GM21723 (cell line): ENCODE data around the gene SYP.
"Not testable (repeated sequence)": the region's sequence is repeated elsewhere in the genome, so short reads cannot be mapped to it uniquely, and the experiment has no call there.

ENCODE experiments used
- ATAC-seq: cut with Tn5 transposase; IDR thresholded peaks from one replicate; pipeline ENCODE4 v1.9.1; 2021; ENCODE audit warnings: mild to moderate bottlenecking, moderate library complexity; ENCODE audit not compliant: unreplicated experiment

The SYP gene

DNA sequence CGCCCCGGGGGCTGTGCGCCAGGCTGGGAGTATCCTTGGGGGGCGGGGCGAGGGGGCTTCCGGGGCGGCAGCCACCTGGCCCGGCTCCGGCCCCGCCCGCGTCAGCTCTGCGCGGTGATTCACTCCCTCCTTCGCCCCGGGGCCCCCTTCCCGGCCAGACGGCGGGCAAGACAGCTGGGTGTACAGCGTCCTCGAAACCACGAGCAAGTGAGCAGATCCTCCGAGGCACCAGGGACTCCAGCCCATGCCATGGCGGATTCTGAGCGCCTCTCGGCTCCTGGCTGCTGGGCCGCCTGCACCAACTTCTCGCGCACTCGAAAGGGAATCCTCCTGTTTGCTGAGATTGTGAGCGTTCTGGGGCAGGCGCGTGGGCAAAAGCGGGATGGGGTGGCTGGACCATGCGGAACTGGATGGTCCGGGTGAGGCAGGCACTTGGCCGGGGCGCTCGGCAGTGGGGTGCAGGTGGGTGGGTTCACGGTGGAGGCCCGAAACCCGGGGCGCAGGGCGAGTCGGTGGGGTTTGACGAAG lies 28.2 kb downstream of the SYP start, which contains the start of gene PLP2:
TSS of gene PLP2 (plus strand) at position 147 of the 528 bp plus-strand sequence. CDS start at position 250, 103 bp downstream.
- peak; percentile 41 for ATAC-seq

DNA sequence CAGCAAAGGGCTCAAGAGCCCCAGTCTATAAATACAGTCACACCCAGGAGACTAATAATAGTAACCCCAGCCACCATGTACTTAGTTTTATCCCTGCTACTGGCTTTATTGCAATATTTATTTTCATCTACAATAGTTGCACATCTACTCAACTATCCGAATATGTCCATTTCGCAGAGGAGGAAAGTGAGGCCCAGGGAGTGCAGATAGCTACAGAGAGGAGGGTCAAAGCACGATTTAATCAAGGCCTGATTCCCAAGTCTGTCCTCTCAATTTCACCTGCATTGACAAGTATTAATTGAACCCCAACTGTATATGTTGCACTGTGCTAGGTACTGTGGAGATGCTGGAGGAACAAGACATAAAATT lies 32.3 kb downstream of the SYP start:
- no peak for ATAC-seq

DNA sequence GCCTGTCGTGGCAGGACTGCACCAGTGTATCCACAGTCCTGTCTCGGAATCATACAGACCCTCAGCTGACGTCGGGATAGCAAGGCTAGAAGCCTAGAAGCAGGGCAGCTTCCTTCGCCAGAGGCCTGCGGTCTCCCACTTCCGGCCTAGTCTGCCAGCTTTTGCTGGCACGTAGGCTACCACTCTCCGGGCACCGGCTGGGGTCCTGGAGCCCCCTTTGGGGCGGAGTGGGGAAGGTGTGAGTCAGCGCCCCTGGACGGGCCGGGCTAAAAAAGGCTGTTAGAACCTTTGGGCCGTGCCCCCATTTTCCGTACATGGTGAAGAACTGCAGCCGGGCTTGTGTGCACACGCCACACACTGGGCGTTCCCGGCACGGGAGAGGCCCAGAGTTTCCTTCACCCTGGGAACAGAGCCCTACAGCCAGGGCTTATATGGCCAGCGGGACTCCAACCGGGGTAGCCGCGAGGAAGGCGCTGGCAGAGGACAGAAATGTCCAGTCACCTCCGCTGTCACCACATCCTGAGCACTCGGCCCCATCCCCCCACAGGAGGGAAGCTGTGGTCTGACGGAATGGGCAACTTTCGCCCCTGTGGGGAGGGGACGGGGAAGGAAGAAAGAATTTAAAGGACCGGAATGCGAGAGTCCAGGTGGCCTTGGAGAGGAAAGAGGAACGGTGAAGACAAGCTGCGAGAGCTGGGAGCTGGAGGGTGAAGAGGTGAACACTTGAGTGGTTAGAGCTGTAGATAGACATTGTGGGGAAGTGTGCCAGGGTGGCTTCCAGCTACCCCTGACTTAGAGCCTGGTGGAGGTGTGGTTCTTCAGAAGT lies 32.9 kb downstream of the SYP start:
- ATAC-seq, result peak; percentile 11

DNA sequence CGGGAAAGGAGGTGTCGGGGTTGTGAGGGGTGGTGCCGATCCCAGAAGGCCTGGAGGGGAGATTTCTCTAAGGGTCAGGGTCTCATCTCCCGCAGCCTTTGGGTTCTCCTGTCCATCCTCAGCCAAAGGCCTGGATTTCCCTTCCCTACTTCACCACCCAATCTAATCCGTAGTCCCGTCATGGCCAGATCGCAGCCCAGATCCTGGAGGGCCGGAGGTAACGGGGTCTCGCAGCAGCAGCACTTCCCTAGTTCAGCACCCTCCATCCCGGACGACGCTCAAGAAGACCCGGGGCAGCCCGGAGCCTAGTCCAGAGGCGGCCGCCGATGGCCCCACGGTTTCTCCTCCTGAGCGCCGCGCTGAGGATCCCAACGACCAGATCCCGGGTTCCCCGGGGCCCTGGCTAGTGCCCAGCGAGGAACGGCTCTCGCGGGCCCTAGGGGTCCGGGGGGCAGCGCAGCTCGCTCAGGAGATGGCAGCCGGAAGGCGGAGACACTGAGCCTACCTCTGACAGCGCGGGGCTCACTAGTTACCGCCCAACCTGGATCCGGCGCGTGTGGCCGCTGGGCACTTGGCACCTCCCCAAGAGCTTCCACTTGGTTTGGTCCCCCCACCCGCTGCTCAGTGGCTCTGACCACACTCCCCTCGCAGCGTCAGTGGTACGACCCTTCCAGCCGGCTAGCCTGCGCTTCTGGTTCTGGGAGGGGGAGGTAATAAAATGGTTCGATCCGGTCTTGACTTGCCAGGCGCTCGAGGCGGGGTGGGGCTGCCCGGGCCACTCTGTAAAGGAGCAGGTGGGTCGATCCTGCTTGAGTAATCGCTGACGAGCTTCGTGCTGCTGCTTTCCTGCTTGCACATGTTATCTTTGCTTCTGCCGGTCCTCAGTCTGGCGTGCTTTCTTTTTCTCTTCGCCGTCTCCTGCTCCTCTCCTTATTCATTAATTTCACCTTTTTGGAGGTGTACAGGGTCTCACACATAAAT lies 33.8 kb downstream of the SYP start:
- ATAC-seq, result peak; percentile 35

DNA sequence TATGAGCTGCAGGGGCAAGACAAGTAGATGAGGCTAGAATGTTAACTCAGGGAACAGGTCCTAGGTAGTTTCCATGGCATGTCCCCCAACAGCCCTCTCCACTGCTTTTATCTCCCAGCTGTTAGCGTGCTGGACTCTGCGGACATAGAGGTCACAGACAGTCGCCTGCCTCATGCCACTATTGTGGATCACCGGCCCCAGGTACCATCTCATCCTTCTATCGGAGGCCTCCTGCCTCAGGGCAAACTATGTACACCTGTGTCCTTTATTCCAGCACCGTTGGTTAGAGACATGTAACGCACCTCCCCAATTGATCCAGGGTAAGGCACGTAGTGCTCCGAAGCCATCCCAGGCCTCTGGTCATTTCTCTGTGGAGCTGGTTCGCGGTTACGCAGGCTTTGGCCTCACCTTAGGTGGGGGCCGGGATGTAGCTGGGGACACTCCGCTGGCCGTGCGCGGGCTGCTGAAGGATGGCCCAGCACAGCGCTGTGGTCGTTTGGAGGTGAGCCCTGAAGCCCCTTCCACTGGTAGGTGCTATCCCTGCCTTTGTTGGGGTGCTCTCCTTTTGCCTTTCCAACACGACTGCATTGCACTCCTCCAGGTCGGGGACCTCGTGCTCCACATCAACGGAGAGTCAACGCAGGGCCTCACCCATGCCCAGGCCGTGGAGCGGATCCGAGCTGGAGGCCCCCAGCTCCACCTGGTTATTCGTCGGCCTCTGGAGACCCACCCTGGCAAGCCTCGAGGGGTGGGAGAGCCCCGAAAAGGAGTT lies 35.2 kb downstream of the SYP start:
- no peak for ATAC-seq

DNA sequence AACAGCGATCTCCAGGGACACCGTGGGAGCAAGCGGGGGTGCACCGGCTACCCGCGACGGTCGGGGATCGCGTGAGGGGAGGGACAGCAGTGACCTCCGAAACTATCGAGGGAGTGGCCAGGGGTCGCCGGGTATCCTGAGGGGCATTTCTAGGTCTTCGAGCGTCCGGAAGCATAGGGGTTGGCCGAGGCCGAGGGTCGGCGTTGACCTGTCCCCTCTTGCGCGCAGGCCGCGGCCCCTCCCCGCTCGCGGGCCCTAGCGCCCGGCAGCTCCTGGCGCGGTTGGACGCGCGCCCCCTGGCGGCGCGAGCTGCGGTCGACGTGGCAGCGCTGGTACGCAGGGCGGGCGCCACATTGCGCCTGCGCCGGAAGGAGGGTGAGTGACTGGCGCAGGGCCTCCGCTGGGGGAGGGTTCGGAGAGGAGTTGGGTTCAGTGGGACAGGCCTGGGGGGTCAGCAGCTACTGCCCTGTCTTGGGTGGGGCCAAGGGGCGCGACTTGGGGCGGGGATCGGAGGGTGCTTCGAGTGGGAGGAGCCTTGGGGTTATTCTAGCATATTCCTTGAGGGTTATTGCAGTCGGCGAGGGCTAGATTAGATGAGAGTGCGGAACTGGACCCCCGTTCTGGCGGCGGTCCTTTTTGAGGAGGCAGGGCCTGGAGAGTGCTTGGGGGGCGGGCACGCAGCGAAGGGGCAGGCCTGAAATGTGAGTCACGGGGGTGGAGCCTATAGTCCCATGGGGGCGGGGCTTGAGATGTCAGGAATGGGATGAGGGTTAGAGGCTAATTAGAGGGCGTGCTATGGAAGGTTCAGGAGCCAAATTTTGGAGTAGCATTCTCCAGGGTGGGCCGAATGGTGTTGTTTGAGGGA lies 36.2 kb downstream of the SYP start:
- peak; percentile 50 for ATAC-seq

DNA sequence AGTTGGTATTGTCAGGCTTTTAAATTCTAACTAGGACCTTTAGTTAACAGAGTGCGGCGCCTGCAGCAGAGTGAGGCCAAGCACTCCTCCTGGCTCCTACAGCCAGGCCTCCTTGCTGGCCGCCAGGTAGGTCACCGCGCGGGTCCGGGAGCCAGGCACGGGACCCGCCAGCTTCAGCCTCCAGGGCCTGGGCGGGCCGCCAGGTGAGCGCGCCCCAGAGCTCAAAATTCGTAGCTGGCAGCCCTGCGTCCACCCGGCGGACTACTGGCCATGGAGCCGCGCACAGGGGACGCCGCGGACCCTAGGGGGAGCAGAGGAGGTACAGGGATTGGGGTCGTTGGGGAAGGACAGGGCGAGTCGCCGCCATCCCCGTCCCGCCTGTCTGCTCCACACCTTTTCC lies 37.4 kb downstream of the SYP start, which contains the start of gene MAGIX:
TSS of gene MAGIX (plus strand) at position 139 of the 400 bp plus-strand sequence. CDS start at position 271, 132 bp downstream.
- ATAC-seq, result no peak

DNA sequence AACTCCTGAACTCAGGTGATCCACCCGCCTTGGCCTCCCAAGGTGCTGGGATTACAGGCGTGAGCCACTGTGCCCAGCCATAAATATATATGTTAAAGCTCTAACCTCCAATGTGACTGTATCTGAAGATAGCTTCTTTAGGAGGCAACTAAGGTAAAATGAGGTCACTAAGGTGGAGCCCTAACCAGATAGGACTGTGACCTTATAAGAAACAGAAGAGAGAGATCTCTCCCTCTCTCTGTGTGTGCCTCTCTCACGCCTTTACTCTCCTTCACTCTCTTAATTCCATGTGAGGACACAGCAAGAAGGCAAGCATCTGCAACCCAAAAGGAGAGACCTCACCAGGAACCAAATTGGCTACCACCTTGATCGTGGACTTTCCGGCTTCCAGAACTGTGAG lies 38.4 kb downstream of the SYP start:
- no peak for ATAC-seq

DNA sequence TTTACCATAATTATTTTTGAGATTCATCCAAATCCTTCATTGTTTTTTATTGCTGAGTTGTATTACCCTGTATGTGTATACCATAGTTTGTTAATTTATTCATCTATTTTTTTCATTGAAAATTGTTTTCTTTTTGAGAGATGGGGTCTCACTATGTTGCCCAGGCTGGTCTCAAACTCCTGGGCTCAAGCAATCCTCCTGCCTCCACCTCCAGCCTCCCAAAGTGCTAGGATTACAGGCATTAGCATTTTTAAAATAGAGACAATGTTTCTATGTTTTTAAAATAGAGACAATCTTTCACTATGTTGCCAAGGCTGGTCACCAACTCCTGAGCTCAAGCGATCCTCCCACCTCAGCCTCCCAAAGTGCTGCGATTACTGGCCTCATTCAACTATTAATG lies 39.1 kb downstream of the SYP start:
- no peak for ATAC-seq

DNA sequence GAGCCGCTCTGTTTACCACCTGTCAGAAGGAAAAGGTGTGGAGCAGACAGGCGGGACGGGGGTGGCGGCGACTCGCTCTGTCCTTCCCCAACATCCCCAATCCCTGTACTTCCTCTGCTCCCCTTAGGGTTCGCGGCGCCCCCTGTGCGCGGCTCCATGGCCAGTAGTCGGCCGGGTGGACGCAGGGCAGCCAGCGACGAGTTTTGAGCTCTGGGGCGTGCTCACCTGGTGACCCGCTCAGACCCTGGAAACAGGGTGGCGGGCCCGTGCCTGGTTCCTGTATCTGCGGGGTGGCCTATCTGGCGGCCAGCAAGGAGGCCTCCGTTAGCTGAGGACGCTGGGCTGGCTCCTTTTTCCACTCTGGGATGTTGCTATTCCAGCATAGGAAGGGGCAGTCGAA lies 42.8 kb downstream of the SYP start:
- no peak for ATAC-seq

DNA sequence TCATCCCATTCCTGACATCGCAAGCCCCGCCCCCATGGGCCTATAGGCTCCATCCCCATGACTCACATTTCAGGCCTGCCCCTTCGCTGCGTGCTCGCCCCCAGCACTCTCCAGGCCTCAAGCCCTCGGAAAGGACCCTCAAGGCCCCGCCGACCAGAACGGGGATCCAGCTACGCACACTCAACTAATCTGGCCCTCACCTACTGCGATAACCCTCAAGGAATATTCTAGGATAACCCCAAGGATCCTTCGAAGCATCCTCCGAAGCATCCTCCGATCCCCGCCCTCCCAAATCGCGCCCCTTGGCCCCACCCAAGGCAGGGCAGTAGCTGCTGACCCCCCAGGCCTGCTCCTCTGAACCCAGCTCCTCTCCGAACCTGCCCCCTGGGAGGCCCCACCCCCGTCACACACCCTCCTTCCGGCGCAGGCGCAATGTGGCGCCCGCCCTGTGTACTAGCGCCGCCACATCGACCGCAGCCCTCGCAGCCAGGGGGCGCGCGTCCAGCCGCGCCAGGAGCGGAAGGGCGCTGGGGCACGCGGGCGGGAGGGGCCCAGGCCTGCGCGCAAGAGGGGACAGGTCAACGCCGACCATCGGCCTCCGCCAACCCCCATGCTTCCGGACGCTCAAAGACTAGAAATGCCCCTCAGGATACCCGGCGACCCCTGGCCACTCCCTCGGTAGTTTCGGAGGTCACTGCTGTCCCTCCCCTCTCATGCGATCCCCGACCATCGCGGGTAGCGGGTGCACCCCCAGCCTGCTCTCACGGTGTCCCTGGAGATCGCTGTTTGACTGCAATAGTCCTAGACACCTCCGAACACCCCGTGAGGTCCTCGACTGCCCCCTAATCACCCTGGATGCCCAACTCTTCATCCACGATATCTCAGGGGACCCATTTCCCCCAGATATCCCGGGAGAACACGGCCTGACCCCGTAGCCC lies 43.8 kb downstream of the SYP start:
- ATAC-seq, result peak; percentile 82

DNA sequence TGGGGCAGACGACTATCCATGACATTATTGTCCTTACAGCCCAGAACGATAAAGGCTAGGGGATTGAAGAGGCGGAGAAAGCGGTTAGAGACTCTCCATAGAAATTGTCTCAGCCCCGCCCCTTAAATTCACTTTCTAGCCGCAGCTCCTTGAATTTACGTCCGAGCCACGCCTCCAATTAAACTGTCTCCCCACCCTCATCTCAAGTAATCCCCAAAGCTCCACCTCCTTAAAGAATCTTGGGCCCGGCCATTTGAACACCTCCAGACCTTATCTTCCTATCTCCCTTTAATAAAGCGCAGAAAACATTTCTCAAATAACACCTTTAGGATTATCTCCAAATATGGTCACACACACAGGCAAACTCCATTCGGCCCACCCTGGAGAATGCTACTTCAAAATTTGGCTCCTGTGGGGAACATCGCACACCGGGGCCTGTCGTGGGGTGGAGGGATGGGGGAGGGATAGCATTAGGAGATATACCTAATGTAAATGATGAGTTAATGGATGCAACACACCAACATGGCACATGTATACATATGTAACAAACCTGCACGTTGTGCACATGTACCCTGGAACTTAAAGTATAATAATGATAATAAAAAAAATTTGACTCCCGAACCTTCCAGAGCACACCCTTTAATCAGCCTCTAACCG lies 44.6 kb downstream of the SYP start:
- ATAC-seq, result peak; percentile 6

DNA sequence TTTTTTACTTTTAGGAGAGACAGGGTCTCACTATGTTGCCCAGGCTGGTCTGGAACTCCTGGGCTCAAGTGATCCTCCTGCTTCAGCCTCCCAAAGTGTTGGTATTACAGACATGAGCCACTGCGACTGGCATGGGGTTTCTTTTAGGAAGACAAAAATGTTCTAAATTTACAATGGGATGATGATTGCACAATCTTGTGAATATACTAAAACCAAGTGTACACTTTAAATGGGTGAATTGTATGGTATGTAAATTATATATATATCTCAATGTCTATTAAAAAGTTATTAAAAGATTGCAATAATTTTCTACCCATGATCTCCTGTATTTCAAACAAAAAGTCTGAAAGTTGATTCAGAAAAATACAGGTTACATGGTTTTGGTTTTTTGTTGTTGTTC lies 46.5 kb downstream of the SYP start:
- no peak for ATAC-seq

DNA sequence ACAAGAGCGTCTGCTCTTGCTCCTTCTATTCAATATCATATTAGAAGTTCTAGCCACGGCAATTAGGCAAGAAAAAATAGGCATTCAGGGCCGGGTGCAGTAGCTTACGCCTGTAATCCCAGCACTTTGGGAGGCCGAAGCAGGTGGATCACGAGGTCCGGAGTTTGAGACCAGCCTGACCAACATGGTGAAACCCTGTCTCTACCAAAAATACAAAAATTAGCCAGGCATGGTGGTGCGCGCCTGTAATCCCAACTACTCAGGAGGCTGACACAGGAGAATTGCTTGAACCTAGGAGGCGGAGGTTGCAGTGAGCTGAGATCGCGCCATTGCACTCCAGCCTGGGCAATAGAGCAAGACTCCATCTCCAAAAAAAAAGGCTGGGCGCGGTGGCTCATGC lies 50.7 kb downstream of the SYP start:
- not testable (repeated sequence) for ATAC-seq

DNA sequence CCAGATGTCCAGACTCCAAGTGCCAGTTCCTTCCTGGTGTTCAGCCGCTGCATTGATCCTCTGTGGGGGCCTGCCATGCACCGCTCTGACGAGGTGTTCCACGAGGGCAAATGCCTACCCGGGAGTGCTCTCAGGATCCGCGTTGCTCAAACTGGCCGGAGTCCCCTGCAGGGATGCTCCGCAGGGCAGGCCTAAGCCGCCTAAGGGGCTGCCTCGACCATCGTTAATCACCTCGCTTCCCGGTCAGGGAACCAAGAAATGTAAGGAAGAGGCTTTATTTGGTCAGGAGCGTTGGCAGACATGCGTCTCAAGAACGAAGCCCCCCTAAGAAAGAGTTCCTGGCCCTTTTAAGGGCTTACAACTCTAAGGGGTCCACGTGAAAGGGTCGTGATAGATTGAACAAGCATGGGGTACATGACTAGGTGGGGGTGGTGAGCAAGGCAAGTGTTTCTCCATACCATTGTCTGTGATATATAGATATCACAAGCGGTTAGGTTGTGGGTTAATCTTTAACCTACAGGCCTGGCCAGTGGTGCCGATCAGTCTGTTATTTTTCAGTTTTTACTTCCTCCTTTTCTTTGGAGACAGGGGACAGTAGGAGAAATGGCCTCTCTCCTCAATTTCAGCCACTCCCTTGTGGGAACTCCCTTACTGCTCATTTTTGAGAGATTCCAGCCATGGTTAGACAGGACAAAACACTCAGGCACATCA lies 51.4 kb downstream of the SYP start:
- ATAC-seq, result not testable (repeated sequence)

DNA sequence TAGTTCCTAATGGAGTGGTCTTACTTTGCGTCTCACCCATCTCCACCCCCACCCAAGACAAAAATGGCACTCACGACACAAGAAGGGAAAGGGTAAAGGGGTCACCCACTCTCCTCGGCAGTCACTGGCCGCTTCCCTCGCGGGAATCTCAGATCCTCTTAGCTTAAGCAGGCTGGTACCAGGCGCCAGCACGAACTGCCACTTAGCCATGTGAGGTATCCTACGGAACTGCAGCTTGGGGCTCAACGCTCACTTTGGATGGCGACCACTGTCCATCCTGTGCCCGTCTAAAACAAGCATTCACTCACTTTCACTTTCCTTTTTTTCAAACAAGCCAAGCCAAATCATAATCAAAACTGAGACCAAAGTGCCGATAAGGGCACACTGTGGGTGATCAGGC lies 52.1 kb downstream of the SYP start:
- ATAC-seq, result no peak

DNA sequence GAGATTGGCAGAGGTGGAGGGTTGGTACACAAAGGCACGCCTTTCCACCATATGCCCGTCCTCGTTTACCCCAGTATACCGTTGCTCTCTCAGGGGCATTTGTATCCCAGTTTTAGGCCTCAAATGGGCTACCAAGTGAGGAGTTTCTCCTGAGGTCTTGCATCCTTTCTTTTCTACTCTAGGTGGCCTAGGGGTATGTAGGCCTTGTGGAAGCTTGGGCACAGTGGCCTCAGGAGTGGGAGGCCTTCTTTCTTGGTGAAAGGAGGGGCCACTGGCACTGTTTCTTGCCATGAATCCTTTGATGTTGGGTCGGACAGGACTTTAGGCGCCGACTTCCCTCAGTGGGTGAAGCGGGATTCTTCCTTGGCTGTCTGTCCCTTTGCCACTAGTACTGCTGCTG lies 52.7 kb downstream of the SYP start:
- no peak for ATAC-seq
